ENCODE data around the gene LY6G5B.
A peak's percentile ranks its signal among the peaks of the same experiment; 100 is the strongest.

The LY6G5B gene

GRCh38 chr6:31636698-31637596 is 32.8 kb upstream of the LY6G5B start:
- TF ChIP-seq SIN3A (IDR thresholded peaks at IDR 0.05; ENCODE audit: borderline replicate concordance, insufficient read depth, low read length) (no peak), POLR2AphosphoS5 (IDR thresholded peaks at IDR 0.05; ENCODE audit: low read depth, low read length) (0 out of 2 replicates have a peak, but pooled peaks have one; percentile 7)

GRCh38 chr6:31639043-31639442 is 30.7 kb upstream of the LY6G5B start:
- no peak for TF ChIP-seq SIN3A (IDR thresholded peaks at IDR 0.05; ENCODE audit: borderline replicate concordance, insufficient read depth, low read length)
- TF ChIP-seq, protein P1, sequence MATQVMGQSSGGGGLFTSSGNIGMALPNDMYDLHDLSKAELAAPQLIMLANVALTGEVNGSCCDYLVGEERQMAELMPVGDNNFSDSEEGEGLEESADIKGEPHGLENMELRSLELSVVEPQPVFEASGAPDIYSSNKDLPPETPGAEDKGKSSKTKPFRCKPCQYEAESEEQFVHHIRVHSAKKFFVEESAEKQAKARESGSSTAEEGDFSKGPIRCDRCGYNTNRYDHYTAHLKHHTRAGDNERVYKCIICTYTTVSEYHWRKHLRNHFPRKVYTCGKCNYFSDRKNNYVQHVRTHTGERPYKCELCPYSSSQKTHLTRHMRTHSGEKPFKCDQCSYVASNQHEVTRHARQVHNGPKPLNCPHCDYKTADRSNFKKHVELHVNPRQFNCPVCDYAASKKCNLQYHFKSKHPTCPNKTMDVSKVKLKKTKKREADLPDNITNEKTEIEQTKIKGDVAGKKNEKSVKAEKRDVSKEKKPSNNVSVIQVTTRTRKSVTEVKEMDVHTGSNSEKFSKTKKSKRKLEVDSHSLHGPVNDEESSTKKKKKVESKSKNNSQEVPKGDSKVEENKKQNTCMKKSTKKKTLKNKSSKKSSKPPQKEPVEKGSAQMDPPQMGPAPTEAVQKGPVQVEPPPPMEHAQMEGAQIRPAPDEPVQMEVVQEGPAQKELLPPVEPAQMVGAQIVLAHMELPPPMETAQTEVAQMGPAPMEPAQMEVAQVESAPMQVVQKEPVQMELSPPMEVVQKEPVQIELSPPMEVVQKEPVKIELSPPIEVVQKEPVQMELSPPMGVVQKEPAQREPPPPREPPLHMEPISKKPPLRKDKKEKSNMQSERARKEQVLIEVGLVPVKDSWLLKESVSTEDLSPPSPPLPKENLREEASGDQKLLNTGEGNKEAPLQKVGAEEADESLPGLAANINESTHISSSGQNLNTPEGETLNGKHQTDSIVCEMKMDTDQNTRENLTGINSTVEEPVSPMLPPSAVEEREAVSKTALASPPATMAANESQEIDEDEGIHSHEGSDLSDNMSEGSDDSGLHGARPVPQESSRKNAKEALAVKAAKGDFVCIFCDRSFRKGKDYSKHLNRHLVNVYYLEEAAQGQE (IDR thresholded peaks at IDR 0.05; ENCODE audit: insufficient read depth in 1 of 2, low read depth in 2 of 2, low read length in 2 of 2): no peak
- peak; percentile 53 for TF ChIP-seq POLR2AphosphoS5 (IDR thresholded peaks at IDR 0.05; ENCODE audit: low read depth, low read length)
- TF ChIP-seq TAF1 (IDR thresholded peaks at IDR 0.05; ENCODE audit: borderline replicate concordance, insufficient read depth, low read length): no peak
- no peak for TF ChIP-seq FOXP2 (optimal IDR thresholded peaks at IDR 0.05; ENCODE audit: borderline replicate concordance, extremely low read depth, extremely low read length, insufficient read depth)

GRCh38 chr6:31639449-31639861 is 30.3 kb upstream of the LY6G5B start:
- TF ChIP-seq FOXP2 (optimal IDR thresholded peaks at IDR 0.05; ENCODE audit: borderline replicate concordance, extremely low read depth, extremely low read length, insufficient read depth) (no peak), TAF1 (IDR thresholded peaks at IDR 0.05; ENCODE audit: borderline replicate concordance, insufficient read depth, low read length) (no peak), POLR2AphosphoS5 (IDR thresholded peaks at IDR 0.05; ENCODE audit: low read depth, low read length) (peak; percentile 60; the same call in 1 of the 2 replicates)
- TF ChIP-seq, protein P1 (IDR thresholded peaks at IDR 0.05; ENCODE audit: insufficient read depth in 1 of 2, low read depth in 2 of 2, low read length in 2 of 2): no peak

GRCh38 chr6:31640612-31641011 is 29.2 kb upstream of the LY6G5B start:
- TF ChIP-seq, protein P1 (IDR thresholded peaks at IDR 0.05; ENCODE audit: insufficient read depth in 1 of 2, low read depth in 2 of 2, low read length in 2 of 2): no peak
- no peak for TF ChIP-seq TAF1 (IDR thresholded peaks at IDR 0.05; ENCODE audit: borderline replicate concordance, insufficient read depth, low read length)
- TF ChIP-seq POLR2AphosphoS5 (IDR thresholded peaks at IDR 0.05; ENCODE audit: low read depth, low read length): no peak
- no peak for TF ChIP-seq FOXP2 (optimal IDR thresholded peaks at IDR 0.05; ENCODE audit: borderline replicate concordance, extremely low read depth, extremely low read length, insufficient read depth)
- no peak for TF ChIP-seq SIN3A (IDR thresholded peaks at IDR 0.05; ENCODE audit: borderline replicate concordance, insufficient read depth, low read length)

DNA sequence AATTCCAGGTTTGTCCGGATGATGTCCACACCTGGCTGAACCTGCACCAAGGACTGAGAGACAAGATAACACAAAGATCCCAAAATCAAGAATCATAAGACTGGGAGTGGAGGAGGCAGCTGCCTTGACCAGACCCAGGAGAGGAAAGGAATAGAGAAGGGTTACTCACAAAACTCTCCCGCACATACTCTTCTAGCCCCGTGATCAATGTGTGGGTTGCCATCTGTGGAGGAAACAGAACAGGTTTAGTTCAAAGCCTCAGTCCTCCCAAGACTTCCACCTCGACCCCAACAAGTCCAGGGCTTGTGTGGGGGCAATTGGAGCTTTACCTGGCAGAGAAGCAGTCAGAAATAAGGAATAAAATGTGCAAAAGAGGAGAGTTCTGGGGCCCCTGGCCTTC is 28.4 kb upstream of the LY6G5B start:
- TF ChIP-seq TAF1 (IDR thresholded peaks at IDR 0.05; ENCODE audit: borderline replicate concordance, insufficient read depth, low read length) (no peak), FOXP2 (optimal IDR thresholded peaks at IDR 0.05; ENCODE audit: borderline replicate concordance, extremely low read depth, extremely low read length, insufficient read depth) (no peak), POLR2AphosphoS5 (IDR thresholded peaks at IDR 0.05; ENCODE audit: low read depth, low read length) (no peak), SIN3A (IDR thresholded peaks at IDR 0.05; ENCODE audit: borderline replicate concordance, insufficient read depth, low read length) (no peak)
- TF ChIP-seq, protein P1 (IDR thresholded peaks at IDR 0.05; ENCODE audit: insufficient read depth in 1 of 2, low read depth in 2 of 2, low read length in 2 of 2): no peak
